CD4-positive, alpha-beta T cell (primary cell): ENCODE data around the gene ASTN2. TPM values are rescaled to one million over a fixed set of nuclear protein-coding genes. Genes with fewer than 3 reads are reported as not detected.

ENCODE experiments used
- ATAC-seq: fragments of 200-7000 bp; cut with Tn5 transposase; one replicate; pipeline ENCODE4 v1.10.0; 2022; ENCODE audit warnings: mild to moderate bottlenecking; ENCODE audit not compliant: poor library complexity
- CTCF ChIA-PET: fragments of 350-600 bp; sonication (Branson Sonifier 250); formaldehyde crosslinking; loops from one replicate; lab custom pipeline; 2021; ENCODE audit warnings: antibody characterized with exemption, inconsistent platforms; lab: Charles Lee
- POLR2A ChIA-PET: fragments of 350-600 bp; sonication (Branson Sonifier 250); formaldehyde crosslinking; loops from one replicate; lab custom pipeline; 2021; ENCODE audit warnings: antibody characterized with exemption, inconsistent platforms; lab: Charles Lee
- DNase-seq, 14 experiments: peaks; one replicate each; pipeline ENCODE4 v3.0.0-alpha.2; 2013 to 2020; ENCODE audit warnings: mixed read lengths in 2 of 14
- H3K27ac ChIP-seq, 2 donors: one replicate each; pipeline versions ENCODE4 v1.5.1 to v1.7.0; 2013; ENCODE audit warnings: low read length in 2 of 2, low read depth in 1 of 2, mild to moderate bottlenecking in 1 of 2
- H3K27me3 ChIP-seq, 2 experiments: 1 replicate in 1 of 2; 2 replicates in 1 of 2; pipeline versions ENCODE4 v1.6.1 to v1.7.0; 2013; ENCODE audit warnings: low read length in 2 of 2, control low read depth in 1 of 2, mild to moderate bottlenecking in 1 of 2, moderate library complexity in 1 of 2; ENCODE audit not compliant: insufficient read depth in 2 of 2, control insufficient read depth in 1 of 2
- H3K36me3 ChIP-seq: one replicate; pipeline ENCODE4 v1.6.1; 2013; ENCODE audit warnings: low read length, control low read depth; ENCODE audit not compliant: insufficient read depth
- H3K4me1 ChIP-seq: one replicate; pipeline ENCODE4 v1.6.1; 2013; ENCODE audit warnings: low read length, control low read depth; ENCODE audit not compliant: insufficient read depth
- H3K4me3 ChIP-seq: one replicate; pipeline ENCODE4 v1.5.1; 2013; ENCODE audit warnings: mild to moderate bottlenecking, low read length, moderate library complexity
- H3K9me3 ChIP-seq, 2 experiments: 1 replicate in 1 of 2; 2 replicates in 1 of 2; pipeline versions ENCODE4 v1.6.1 to v1.7.0; 2013; ENCODE audit warnings: low read length in 2 of 2, mild to moderate bottlenecking in 2 of 2, control low read depth in 1 of 2, moderate library complexity in 1 of 2; ENCODE audit not compliant: control insufficient read depth in 1 of 2, insufficient read depth in 1 of 2
- H3K27ac Mint-ChIP-seq: one replicate; pipeline ENCODE4 v1.8.0; 2020; ENCODE audit warnings: mixed read lengths
- H3K27me3 Mint-ChIP-seq: one replicate; pipeline ENCODE4 v1.8.0; 2021; ENCODE audit warnings: mixed read lengths
- H3K36me3 Mint-ChIP-seq: one replicate; pipeline ENCODE4 v1.8.0; 2021; ENCODE audit warnings: low read depth, mixed read lengths
- H3K4me1 Mint-ChIP-seq: one replicate; pipeline ENCODE4 v1.8.0; 2021; ENCODE audit warnings: low read depth, mixed read lengths
- H3K4me3 Mint-ChIP-seq: one replicate; pipeline ENCODE4 v1.8.0; 2020; ENCODE audit warnings: mild to moderate bottlenecking, mixed read lengths
- H3K9me3 Mint-ChIP-seq: one replicate; pipeline ENCODE4 v1.8.0; 2020; ENCODE audit warnings: mixed read lengths
- CTCF ChIP-seq: fragments of 200-600 bp; IDR thresholded peaks from one replicate; pipeline ENCODE4 v1.8.0; 2022; ENCODE audit warnings: antibody characterized with exemption, mild to moderate bottlenecking
- intact Hi-C, 2 experiments: fragments of 100-400 bp; cut with DNase I in 1 of 2; cut with micrococcal nuclease in 1 of 2; formaldehyde crosslinking; loops; one replicate each; pipeline versions ENCODE4 v1.15.1 to v1.9.0; 2023 to 2025; cut with DNase I, micrococcal nuclease
- total RNA-seq, 174 experiments: library from RNA in 2 of 174; stranded (reverse) in 2 of 174; gene quantifications; one replicate each; pipeline ENCODE4 v1.2.3 and lab custom pipeline; 2021 to 2026

The ASTN2 gene
- total RNA-seq, 2 experiments from 2014 or later: 2.3 to 2.4 TPM

- Mint-ChIP-seq H3K27me3 (no peaks in the 10 kb centered on the region), H3K4me3 (no peak overlapping the region), H3K36me3 (peaks cover 5% of the 10 kb centered on the region), H3K9me3 (no peaks in the 10 kb centered on the region), H3K27ac (no peak overlapping the region), H3K4me1 (no peaks in the 10 kb centered on the region)
- no peaks in the 10 kb centered on the region for H3K4me1 ChIP-seq
- no peaks in the 10 kb centered on the region for H3K9me3 ChIP-seq
- ChIA-PET CTCF (no interaction called here), POLR2A (no interaction called here)
- no peaks in the 10 kb centered on the region for H3K36me3 ChIP-seq
- no peaks in the 10 kb centered on the region for H3K27me3 ChIP-seq
- H3K4me3 ChIP-seq: no peak overlapping the region
- intact Hi-C loops: no loop called here
- no peak for TF ChIP-seq CTCF
- DNase-seq (no peak), ATAC-seq (no peak)
- no peak overlapping the region for H3K27ac ChIP-seq
Observed at GRCh38 chr9:116644091-116644688, 770.7 kb downstream of the ASTN2 start.

GRCh38 chr9:116643691-116644090 is 771.2 kb downstream of the ASTN2 start:
- Mint-ChIP-seq H3K4me3 (no peak overlapping the region), H3K9me3 (no peaks in the 10 kb centered on the region), H3K4me1 (no peaks in the 10 kb centered on the region), H3K27me3 (no peaks in the 10 kb centered on the region), H3K36me3 (peaks cover 5% of the 10 kb centered on the region), H3K27ac (no peak overlapping the region)
- Histone ChIP-seq H3K4me1 (no peaks in the 10 kb centered on the region), H3K36me3 (no peaks in the 10 kb centered on the region), H3K27ac (no peak overlapping the region), H3K4me3 (no peak overlapping the region), H3K9me3 (no peaks in the 10 kb centered on the region), H3K27me3 (no peaks in the 10 kb centered on the region)
- intact Hi-C loops: no loop called here
- ChIA-PET CTCF (no interaction called here), POLR2A (no interaction called here)
- no peak for ATAC-seq
- no peak for TF ChIP-seq CTCF
- DNase-seq: no peak

- H3K4me1 ChIP-seq: no peaks in the 10 kb centered on the region
- DNase-seq: no peak
- Mint-ChIP-seq H3K4me1 (no peaks in the 10 kb centered on the region), H3K9me3 (no peaks in the 10 kb centered on the region), H3K27me3 (no peaks in the 10 kb centered on the region), H3K36me3 (peaks cover 12% of the 10 kb centered on the region), H3K27ac (no peak overlapping the region), H3K4me3 (no peak overlapping the region)
- no peak for TF ChIP-seq CTCF
- CTCF ChIA-PET: no interaction called here
- H3K4me3 ChIP-seq: no peak overlapping the region
- ATAC-seq: no peak
- POLR2A ChIA-PET: no interaction called here
- no peak overlapping the region for H3K27ac ChIP-seq
- no peaks in the 10 kb centered on the region for H3K36me3 ChIP-seq
- intact Hi-C loops: no loop called here
- H3K9me3 ChIP-seq: no peaks in the 10 kb centered on the region
- no peaks in the 10 kb centered on the region for H3K27me3 ChIP-seq
Observed at GRCh38 chr9:116641292-116642059, 773.4 kb downstream of the ASTN2 start.
